Ramos (cell line): Measurements from ENCODE around the gene EDDM13.
"Not testable (repeated sequence)": the region's sequence is repeated elsewhere in the genome, so short reads cannot be mapped to it uniquely, and the experiment has no call there.

Source experiments
- in situ Hi-C: fragments of 300-500 bp; cut with MboI; formaldehyde crosslinking; loops from one replicate; pipeline ENCODE4 v1.14.3; 2022; ENCODE audit warnings: low sequenced_read_pairs; ENCODE audit not compliant: unreplicated experiment

EDDM13 gene, protein sequence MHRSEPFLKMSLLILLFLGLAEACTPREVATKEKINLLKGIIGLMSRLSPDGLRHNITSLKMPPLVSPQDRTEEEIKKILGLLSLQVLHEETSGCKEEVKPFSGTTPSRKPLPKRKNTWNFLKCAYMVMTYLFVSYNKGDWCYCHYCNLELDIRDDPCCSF

DNA sequence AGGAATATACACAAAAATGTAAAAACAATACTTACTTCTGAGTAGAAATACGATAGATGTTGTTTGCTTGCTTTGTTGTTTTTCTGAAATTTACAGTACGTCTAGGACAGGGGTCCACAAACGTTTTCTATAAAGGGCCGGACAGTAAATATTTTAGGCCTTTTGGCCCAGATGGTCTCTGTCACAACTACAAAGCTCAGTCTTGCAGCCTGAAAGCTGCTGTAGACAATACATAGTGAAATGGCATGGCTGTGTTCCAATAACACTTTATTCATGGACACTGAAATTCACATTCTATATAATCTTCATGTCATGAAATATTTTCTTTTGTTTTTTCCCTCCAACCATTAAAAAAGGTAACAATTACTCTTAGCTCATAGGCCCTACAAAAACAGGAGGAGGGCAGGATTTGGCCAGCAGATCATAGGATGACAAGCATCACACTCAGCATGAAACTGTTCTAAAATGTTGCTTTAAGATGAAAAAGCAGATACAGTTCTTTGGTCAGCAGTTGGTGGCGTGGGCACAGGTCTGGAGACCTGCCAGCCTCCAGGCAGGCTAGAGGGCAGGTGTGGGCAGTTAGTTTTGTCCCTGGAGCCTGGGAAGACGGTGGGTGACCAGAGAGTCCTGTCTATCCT, at the start of gene EDDM13:
EDDM13 (plus strand) TSS at position 588 of the 638 bp plus-strand sequence. CDS start 87 bp downstream, outside the sequence.
- in situ Hi-C loops, result no loop called here

DNA sequence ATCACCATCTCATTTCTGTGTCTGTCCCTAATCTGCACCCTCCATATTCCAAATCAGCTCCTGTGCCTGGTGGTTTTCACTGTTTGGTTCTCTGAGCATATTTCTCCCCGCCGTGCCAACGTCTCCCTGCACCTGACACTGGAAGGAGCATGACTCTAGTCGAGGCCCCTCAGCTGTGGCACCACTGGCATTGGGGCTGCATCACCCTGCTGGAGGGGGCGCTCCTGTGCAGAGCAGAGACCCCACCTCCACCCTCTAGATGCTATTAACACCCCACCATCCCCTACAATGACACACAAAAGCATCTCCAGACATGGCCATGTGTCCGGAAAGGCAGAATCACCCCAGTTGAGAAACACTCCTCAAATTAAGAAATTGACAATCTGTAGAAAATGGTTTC, 49.6 kb upstream of the EDDM13 start:
- in situ Hi-C loops, result no loop called here

DNA sequence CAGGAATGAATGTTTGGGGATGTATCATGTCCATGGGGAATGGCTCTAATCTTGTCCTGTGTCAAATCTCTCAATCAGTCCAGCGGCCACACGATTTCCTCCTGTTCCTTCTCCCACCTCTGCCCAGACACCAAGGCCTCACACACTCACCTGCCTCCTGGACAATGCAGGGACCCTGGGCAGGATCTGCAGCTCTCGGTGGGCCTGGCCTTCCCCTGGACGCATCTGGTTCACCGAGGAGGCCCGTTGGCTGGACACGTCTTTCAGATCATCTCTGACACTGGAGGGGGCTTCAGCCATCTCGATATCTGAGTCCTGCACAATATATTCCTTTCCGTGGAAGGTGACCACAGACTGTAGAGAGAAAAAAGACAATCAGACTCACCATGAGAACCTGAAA, 49.1 kb upstream of the EDDM13 start:
- in situ Hi-C loops, result no loop called here

DNA sequence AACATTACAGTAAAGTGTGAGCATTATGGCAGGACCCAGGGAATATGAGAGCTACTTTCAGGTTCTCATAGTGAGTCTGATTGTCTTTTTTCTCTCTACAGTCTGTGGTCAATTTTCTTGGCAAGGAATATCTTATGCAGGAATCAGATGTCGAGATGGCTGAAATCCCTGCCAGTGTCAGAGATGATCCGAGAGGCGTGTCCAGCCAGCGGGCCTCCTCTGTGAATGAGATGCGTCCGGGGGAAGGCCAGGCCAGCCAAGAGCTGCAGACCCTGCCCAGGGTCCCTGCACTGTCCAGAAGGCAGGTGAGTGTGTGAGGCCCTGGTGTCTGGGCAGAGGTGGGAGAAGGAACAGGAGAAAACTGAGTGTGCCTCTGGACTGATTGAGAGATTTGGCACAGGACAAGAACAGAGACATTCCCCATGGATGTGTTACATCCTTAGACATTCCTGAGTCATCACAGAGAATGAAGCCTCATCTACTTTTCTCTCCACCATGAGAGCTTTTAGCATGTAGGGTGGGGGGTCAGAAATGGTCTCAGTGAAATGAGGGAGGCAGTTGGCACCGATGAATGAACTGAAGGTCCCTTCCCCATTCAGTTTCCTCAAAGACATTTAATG, 27.3 kb upstream of the EDDM13 start:
- in situ Hi-C loops, result no loop called here

DNA sequence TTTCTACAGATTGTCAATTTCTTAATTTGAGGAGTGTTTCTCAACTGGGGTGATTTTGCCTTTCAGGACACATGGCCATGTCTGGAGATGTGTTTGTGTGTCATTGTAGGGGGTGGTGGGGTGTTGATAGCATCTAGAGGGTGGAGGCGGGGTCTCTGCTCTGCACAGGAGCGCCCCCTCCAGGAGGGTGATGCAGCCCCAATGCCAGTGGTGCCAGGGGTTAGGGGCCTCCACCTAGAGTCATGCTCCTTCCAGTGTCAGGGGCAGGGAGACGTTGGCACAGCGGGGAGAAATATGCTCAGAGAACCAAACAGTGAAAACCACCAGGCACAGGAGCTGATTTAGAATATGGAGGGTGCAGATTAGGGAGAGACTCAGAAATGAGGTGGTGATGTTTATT, 26.8 kb upstream of the EDDM13 start:
- in situ Hi-C loops, result not testable (repeated sequence)

DNA sequence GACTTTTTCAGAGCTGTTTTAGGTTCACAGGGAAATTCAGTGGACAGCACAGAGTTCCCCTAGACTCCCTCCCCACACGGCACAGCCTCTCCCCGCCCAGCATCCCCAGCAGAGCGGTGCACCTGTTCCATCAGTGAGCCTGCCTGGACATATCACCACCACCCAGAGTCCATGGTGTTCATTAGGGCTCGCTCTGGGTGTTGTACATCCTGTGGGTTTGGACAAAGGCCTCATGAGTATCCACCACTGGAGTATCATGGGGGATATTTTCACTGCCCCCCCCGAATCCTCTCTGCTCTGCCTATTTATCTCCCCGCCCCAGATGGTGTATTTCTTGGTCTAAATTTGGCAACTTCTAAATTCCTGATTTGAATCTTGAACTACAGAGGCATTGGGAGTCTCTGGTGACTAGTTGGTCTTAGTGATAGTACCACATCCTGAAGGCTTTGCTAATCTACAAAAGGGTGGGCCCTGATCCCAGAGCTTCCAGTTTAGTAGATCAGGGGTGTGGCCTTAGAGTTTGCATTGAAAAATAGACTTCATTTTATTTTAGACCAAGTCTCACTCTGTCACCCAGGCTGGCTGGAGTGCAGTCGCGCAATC, 23.7 kb upstream of the EDDM13 start:
- in situ Hi-C loops, result not testable (repeated sequence)

DNA sequence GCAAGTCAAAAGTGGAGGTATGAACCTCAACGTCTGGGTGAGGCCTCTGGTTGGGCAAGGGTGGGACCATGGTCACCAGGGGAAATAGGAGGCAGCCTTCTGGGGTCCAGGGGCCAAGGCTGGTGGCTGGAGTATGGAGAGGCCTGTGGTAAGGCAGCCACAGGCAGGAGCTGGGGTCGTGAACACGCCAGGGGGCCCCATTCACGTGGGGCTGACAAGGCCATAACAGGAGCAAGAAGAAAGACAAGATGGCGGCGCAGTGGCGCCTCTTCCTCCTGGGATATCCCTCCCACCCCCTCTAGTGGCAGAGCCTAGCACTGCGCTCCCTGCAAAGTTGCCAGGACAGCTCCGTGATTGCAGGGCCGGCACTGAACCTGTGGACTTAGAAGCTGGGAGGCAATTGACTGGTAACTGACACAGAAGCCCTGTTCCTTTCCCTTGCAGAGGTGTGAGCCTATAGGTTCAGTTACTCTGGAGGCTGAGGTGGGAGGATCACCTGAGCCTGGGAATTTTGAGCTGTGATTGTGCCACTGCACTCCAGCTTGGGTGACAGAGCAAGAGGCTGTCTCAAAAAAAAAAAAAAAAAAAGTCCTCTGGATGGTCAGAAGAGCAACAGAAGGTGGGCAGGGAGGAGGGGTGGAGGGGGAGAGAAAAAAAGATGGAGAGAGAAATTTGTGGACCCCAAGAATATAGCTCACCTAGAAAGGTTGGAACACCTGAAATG, 19.7 kb upstream of the EDDM13 start:
- in situ Hi-C loops, result no loop called here

DNA sequence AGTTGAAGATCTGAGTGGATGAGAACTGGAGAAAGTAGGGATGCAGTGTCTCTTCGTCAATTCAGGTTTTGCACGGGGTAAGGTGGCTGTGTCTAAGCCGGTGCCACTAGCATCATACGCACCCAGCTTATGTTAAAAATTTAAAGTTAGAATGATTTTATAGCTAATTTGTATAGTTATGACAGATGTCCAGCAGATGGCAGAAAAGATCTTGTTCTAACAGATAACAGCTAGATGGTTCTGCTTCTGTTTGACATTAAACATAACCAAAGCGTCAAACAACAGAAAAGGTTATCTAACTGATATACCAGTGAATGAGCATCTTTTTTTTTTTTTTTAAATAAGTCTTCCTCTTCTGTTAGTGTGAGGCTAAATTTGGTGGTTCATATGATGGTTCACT, 18.8 kb upstream of the EDDM13 start:
- in situ Hi-C loops, result no loop called here

DNA sequence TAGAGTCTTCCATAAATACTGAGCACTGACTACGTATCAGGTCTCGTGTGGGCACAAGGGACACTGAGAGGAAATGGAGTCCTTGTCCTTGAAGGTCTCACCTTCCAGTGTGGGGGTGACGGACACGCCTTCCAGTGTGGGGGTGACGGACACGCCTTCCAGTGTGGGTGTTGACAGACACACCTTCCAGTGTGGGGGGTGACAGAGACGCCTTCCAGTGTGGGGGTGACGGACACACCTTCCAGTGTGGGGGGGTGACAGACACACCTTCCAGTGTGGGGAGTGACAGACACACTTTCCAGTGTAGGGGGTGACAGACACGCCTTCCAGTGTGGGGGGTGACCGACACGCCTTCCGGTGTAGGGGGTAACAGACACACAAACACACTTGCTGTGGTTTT, 14.3 kb upstream of the EDDM13 start:
- in situ Hi-C loops, result no loop called here

DNA sequence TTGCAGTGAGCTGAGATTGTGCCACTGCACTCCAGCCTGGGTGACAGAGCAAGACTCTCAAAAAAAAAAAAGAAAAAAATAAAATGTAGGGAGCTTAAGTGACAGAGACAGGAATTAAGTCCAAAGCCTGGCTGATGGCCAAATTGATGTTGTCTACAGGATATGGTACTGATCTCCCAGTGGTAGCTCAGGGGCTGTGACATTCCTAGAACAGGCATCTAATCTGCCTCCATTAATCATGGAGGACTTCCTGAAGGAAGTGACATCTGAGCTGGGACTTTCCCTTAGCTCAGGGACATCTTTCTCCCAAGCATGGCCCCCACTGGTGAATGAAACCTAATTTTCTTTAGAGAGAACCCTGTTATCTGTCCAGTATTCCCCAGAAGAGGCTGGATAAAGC, 11.4 kb upstream of the EDDM13 start:
- in situ Hi-C loops, result no loop called here

DNA sequence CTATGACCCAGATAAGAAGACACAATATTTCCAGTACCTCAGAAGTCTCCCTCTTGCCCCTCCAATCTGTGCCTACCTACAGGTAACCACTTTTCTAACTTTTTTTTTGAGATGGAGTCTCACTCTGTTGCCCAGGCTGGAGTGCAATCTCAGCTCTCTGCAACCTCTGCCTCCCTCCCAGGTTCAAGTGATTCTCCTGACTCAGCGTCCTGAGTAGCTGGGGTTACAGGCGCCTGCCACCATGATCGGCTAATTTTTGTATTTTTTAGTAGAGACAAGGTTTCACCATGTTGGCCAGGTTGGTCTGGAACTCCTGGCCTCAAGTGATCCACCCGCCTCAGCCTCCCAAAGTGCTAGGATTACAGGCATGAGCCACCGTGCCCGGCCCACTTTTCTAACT, 10.6 kb upstream of the EDDM13 start:
- in situ Hi-C loops, result not testable (repeated sequence)

DNA sequence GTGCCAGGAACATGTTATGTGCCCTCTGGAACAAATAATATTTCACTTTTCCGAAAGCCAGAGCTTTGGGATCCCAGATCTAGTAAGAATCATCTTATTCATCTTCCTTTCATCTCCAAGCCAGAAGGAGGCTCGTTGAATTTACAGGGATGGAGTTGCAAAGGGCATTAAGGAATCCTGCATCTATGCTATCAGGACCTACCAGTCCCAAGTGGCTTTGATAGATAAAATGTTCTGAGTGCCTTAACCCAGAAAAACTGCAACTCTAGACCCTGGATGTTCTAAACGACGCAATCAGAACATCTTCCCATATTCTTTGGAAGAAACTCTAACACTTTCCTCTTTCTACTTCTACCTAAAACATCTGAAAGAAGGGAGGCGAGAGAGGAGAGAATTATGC, 9.2 kb upstream of the EDDM13 start:
- in situ Hi-C loops, result no loop called here

DNA sequence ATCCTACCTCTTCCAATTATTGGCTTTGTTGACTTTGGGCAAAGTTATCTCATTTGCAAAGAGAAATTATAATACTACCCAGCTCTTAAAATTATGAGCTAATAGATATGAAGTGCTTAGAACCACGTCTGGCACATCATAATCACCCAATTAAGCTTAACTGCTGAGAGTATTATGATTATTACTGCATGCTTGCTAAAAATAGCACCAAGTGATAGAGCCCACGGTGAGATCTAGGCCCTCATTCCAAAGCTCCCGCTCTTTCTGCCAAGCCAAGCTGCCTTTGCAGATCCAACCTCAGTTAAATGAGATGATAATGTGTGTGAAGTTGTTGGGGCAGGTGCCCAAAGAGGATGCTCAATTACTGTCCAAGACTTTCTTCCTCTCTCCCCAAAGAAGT, 6.5 kb upstream of the EDDM13 start:
- in situ Hi-C loops, result no loop called here

DNA sequence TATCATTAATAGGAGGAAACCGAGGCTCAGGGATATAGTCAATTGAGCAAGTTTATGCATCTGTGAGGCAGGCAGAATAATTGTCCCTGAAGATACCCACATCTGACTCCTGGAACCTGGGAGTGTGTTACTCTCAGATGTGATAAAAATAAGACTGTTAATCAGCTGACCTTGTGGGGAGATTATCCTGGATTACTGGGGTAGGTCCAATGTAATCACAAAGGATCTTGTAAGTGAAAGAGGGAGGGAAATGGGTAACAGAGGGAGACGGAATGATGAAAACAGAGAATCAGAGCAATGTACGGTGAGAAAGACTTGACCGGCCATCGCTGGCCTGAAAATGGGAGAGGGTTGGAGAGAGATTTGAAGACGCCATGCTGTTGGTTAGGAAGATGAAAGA, 3.2 kb upstream of the EDDM13 start:
- in situ Hi-C loops, result no loop called here

DNA sequence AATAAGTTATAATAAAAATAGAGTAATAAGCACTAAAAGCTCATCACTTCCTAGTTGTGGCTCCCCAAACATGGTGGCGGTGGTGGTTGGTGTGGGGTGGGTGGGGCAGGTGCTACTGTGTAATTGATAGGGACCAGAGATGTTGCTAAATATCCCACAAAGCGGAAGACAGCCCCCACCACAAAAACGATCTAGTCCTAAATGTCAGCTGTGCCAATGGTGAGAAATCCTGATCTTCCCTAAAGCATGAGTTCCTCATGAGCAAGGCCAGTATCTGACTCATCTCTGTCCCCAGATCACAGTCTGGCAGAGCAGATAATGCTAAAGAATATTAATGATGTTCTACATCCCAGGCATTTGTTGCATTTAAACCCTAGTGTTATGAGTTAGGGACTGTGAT, 1.9 kb upstream of the EDDM13 start:
- in situ Hi-C loops, result no loop called here

DNA sequence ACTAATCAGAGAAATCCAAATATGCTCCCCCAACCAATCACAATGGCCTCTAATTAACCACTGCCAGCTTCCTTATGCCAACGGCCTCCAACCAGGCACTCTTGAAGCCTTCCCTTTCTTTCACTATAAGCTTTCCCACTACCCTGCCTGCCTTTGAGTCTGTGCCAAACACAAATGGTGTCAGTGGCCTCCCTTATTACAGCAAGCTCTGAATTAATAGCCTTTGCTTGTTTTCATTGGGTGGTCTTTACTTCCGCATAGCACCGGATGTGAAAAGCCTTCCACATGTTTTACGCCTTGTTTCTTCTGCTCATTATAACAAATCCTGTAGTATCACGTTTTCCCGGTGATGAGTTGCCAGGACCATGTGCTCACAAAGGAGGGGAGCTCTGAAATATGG, 1.4 kb upstream of the EDDM13 start:
- in situ Hi-C loops, result no loop called here

DNA sequence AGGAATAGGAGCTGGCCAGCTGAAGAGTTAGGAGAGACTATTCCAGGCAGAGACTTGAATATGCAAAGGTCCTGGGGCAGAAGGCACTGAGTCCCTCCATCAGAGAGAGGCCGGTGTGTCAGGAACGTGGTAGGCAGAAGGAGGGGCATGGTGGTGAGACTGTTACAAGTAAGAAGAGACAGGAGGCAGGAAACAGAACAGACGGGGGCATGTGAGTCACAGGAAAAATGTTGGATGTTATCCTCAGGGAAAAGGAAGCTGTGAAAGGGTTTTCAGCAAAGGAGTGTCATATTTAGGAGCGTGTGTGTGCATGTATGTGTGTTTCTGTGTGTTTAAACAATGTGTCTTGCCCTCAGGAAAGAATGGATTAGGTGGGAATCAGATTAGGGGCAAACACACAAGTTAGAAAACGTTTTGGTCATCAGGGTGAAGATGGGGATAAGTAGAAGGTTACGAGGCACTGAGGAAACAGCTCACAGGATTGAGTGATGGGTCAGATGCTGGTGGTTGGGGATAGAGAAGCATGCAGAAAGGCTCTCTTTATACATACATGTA, 1.1 kb downstream of the EDDM13 start:
- in situ Hi-C loops, result no loop called here

DNA sequence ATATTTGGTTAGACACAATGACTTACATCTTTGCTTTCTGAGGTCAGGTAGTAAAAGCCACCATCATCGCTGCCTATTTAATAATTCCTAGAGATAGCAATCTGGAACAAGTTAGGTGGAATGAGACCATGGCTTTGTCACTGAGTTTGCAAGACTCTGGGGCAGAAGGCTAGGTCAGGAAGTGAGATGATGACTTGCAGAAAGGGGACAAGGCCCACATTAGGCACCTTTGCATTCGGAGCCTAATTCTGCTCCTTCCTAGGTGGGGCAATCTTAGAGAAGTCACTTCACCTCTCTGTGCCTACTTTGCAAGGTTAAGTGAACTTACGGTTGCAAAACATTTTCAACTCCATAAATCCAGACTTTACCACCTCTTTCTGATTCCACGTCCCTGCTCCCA, 10.3 kb downstream of the EDDM13 start:
- in situ Hi-C loops, result no loop called here

DNA sequence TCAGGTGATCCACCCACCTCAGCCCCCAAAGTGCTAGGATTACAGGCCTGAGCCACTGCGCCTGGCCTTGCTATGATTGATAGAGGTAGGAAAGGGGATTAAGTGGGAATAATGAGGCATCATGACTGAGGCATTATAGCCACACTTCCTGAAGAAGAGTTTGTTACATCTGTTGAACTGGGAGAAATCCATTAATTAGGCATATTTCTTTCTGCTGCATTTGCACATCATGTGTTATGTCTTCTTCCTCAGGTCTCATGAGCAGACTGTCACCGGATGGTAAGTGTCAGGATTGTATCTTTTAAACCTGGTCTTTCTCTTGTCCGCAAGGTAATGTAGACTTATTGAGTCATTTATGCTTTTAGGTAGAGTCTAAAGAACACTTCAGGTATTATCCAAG, 12.2 kb downstream of the EDDM13 start:
- in situ Hi-C loops, result no loop called here

DNA sequence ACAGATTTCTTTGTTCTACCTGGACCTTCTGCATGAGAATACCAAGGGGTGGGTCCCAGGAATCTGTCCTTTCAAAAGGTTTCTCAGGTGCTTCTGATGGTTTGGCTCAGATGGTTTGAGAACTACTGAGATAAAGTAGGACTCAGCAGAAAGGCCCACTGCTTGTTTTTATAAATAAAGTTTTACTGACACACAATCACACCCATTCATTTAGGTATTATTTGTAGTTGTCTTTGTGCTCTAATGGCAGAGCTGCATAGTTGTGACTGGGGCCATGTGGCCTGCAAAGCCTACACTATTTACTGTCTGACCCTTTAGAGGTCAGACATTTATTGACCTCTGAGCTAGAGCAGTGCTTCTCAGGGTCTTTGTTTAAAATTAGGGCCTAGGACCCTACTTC, 17.6 kb downstream of the EDDM13 start:
- in situ Hi-C loops, result no loop called here

DNA sequence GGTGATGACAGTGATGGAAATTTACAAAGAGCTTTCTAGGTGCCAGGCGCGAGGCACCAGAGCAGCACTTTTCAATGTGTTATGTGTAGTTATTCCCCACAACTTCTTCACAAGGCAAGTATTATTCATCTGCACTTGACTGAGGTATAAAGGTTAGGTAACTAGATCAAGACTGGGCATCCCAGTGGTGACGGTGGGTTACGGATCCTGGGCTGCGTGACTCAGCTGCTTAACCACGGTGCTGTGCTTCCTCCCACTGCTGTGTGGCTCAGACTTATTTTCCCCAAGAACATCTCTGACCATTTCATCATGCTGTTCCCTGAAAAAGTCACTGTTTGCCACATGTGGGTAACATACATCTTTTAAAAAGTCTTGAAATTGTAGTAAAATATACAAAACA, 19.3 kb downstream of the EDDM13 start:
- in situ Hi-C loops, result no loop called here
